ENCODE measurements around the gene IGSF8. TPM values are rescaled to one million over a fixed set of nuclear protein-coding genes. Genes with fewer than 3 reads are reported as not detected.
"Not testable (repeated sequence)": the region's sequence is repeated elsewhere in the genome, so short reads cannot be mapped to it uniquely, and the experiment has no call there.

Gene IGSF8
- total and polyA plus RNA-seq, 2 donors, result 12.5 to 28.1 TPM

GRCh38 chr1:160130939-160131338 is 32.5 kb upstream of the IGSF8 start:
- H3K27ac ChIP-seq (ENCODE audit: low read depth), result no peak overlapping the region
- DNase-seq (ENCODE audit: extremely low spot score), result no peak
- no peaks in the 10 kb centered on the region for H3K4me1 ChIP-seq (ENCODE audit: insufficient read depth)

GRCh38 chr1:160130486-160130885 is 32.1 kb upstream of the IGSF8 start:
- no peaks in the 10 kb centered on the region for H3K4me1 ChIP-seq (ENCODE audit: insufficient read depth)
- DNase-seq (ENCODE audit: extremely low spot score), result no peak
- no peaks in the 10 kb centered on the region for H3K36me3 ChIP-seq (ENCODE audit: insufficient read depth)
- H3K27ac ChIP-seq (ENCODE audit: low read depth), result no peak overlapping the region
- 78% methylated on average over 5 of the region's 5 CpGs for WGBS
- no peak overlapping the region for H3K4me3 ChIP-seq (ENCODE audit: low read depth, low read length)

More at GRCh38 chr1:160130939-160131338, 32.5 kb upstream of the IGSF8 start:
- no peaks in the 10 kb centered on the region for H3K36me3 ChIP-seq (ENCODE audit: insufficient read depth)
- 96% methylated on average over 1 of the region's 1 CpG for WGBS
- no peak overlapping the region for H3K4me3 ChIP-seq (ENCODE audit: low read depth, low read length)

GRCh38 chr1:160129966-160130365 is 31.5 kb upstream of the IGSF8 start:
- no peak overlapping the region for H3K4me3 ChIP-seq (ENCODE audit: low read depth, low read length)
- no peaks in the 10 kb centered on the region for H3K36me3 ChIP-seq (ENCODE audit: insufficient read depth)
- H3K27ac ChIP-seq (ENCODE audit: low read depth), result no peak overlapping the region
- 88% methylated on average over 11 of the region's 11 CpGs for WGBS
- no peak for DNase-seq (ENCODE audit: extremely low spot score)
- no peaks in the 10 kb centered on the region for H3K4me1 ChIP-seq (ENCODE audit: insufficient read depth)

- DNase-seq (ENCODE audit: extremely low spot score), result no peak
- Histone ChIP-seq H3K4me1 (ENCODE audit: insufficient read depth) (no peaks in the 10 kb centered on the region), H3K4me3 (ENCODE audit: low read depth, low read length) (no peak overlapping the region), H3K27ac (ENCODE audit: low read depth) (no peak overlapping the region), H3K36me3 (ENCODE audit: insufficient read depth) (no peaks in the 10 kb centered on the region)
- 70% methylated on average over 3 of the region's 3 CpGs for whole genome bisulfite sequencing
Measured at GRCh38 chr1:160129558-160129957, 31.1 kb upstream of the IGSF8 start.

- H3K4me1 ChIP-seq (ENCODE audit: insufficient read depth), result no peaks in the 10 kb centered on the region
- H3K27ac ChIP-seq (ENCODE audit: low read depth), result no peak overlapping the region
- H3K36me3 ChIP-seq (ENCODE audit: insufficient read depth), result no peaks in the 10 kb centered on the region
- WGBS, result 95% methylated on average over 5 of the region's 5 CpGs
- DNase-seq (ENCODE audit: extremely low spot score), result no peak
- no peak overlapping the region for H3K4me3 ChIP-seq (ENCODE audit: low read depth, low read length)
Measured at GRCh38 chr1:160129046-160129445, 30.6 kb upstream of the IGSF8 start.

GRCh38 chr1:160128636-160129035 is 30.2 kb upstream of the IGSF8 start:
- no peak for DNase-seq (ENCODE audit: extremely low spot score)
- Histone ChIP-seq H3K27ac (ENCODE audit: low read depth) (no peak overlapping the region), H3K4me3 (ENCODE audit: low read depth, low read length) (no peak overlapping the region), H3K4me1 (ENCODE audit: insufficient read depth) (no peaks in the 10 kb centered on the region), H3K36me3 (ENCODE audit: insufficient read depth) (no peaks in the 10 kb centered on the region)
- 88% methylated on average over 18 of the region's 18 CpGs for WGBS

GRCh38 chr1:160127865-160128523 is 29.6 kb upstream of the IGSF8 start:
- DNase-seq (ENCODE audit: extremely low spot score), result no peak

GRCh38 chr1:160127381-160127780 is 29.0 kb upstream of the IGSF8 start:
- Histone ChIP-seq H3K4me3 (ENCODE audit: low read depth, low read length) (no peak overlapping the region), H3K4me1 (ENCODE audit: insufficient read depth) (no peaks in the 10 kb centered on the region), H3K27ac (ENCODE audit: low read depth) (no peak overlapping the region), H3K36me3 (ENCODE audit: insufficient read depth) (no peaks in the 10 kb centered on the region)
- 95% methylated on average over 9 of the region's 9 CpGs for WGBS
- DNase-seq (ENCODE audit: extremely low spot score), result no peak

More at GRCh38 chr1:160127865-160128523, 29.6 kb upstream of the IGSF8 start:
- Histone ChIP-seq H3K4me1 (ENCODE audit: insufficient read depth) (no peaks in the 10 kb centered on the region), H3K36me3 (ENCODE audit: insufficient read depth) (no peaks in the 10 kb centered on the region), H3K27ac (ENCODE audit: low read depth) (no peak overlapping the region), H3K4me3 (ENCODE audit: low read depth, low read length) (no peak overlapping the region)
- 64% methylated on average over 7 of the region's 7 CpGs for whole genome bisulfite sequencing

GRCh38 chr1:160126342-160126741 is 27.9 kb upstream of the IGSF8 start:
- WGBS, result 73% methylated on average over 4 of the region's 4 CpGs

GRCh38 chr1:160125746-160126145 is 27.3 kb upstream of the IGSF8 start:
- no peak for DNase-seq (ENCODE audit: extremely low spot score)
- WGBS, result 82% methylated on average over 1 of the region's 1 CpG
- Histone ChIP-seq H3K4me1 (ENCODE audit: insufficient read depth) (no peaks in the 10 kb centered on the region), H3K4me3 (ENCODE audit: low read depth, low read length) (no peak overlapping the region), H3K36me3 (ENCODE audit: insufficient read depth) (no peaks in the 10 kb centered on the region), H3K27ac (ENCODE audit: low read depth) (no peak overlapping the region)

More at GRCh38 chr1:160126342-160126741, 27.9 kb upstream of the IGSF8 start:
- not testable (repeated sequence) for DNase-seq (ENCODE audit: extremely low spot score); H3K27ac ChIP-seq (ENCODE audit: low read depth); H3K4me1 ChIP-seq (ENCODE audit: insufficient read depth); H3K36me3 ChIP-seq (ENCODE audit: insufficient read depth); H3K4me3 ChIP-seq (ENCODE audit: low read depth, low read length)

GRCh38 chr1:160124705-160125478 is 26.5 kb upstream of the IGSF8 start:
- no peak for DNase-seq (ENCODE audit: extremely low spot score)

GRCh38 chr1:160123726-160124125 is 25.3 kb upstream of the IGSF8 start:
- H3K4me3 ChIP-seq (ENCODE audit: low read depth, low read length), result no peak overlapping the region
- no peak overlapping the region for H3K27ac ChIP-seq (ENCODE audit: low read depth)
- H3K36me3 ChIP-seq (ENCODE audit: insufficient read depth), result no peaks in the 10 kb centered on the region
- H3K4me1 ChIP-seq (ENCODE audit: insufficient read depth), result no peaks in the 10 kb centered on the region
- DNase-seq (ENCODE audit: extremely low spot score), result no peak

More at GRCh38 chr1:160124705-160125478, 26.5 kb upstream of the IGSF8 start:
- Histone ChIP-seq H3K27ac (ENCODE audit: low read depth) (no peak overlapping the region), H3K4me1 (ENCODE audit: insufficient read depth) (no peaks in the 10 kb centered on the region), H3K36me3 (ENCODE audit: insufficient read depth) (no peaks in the 10 kb centered on the region), H3K4me3 (ENCODE audit: low read depth, low read length) (no peak overlapping the region)
- 64% methylated on average over 8 of the region's 8 CpGs for WGBS

GRCh38 chr1:160122978-160123495 is 24.6 kb upstream of the IGSF8 start:
- WGBS, result 89% methylated on average over 16 of the region's 16 CpGs
- Histone ChIP-seq H3K36me3 (ENCODE audit: insufficient read depth) (no peaks in the 10 kb centered on the region), H3K4me1 (ENCODE audit: insufficient read depth) (no peaks in the 10 kb centered on the region), H3K4me3 (ENCODE audit: low read depth, low read length) (no peak overlapping the region), H3K27ac (ENCODE audit: low read depth) (no peak overlapping the region)
- DNase-seq (ENCODE audit: extremely low spot score), result no peak

GRCh38 chr1:160121388-160121787 is 23.0 kb upstream of the IGSF8 start:
- Histone ChIP-seq H3K4me1 (ENCODE audit: insufficient read depth) (no peaks in the 10 kb centered on the region), H3K4me3 (ENCODE audit: low read depth, low read length) (no peak overlapping the region), H3K27ac (ENCODE audit: low read depth) (no peak overlapping the region), H3K36me3 (ENCODE audit: insufficient read depth) (no peaks in the 10 kb centered on the region)
- DNase-seq (ENCODE audit: extremely low spot score), result no peak
- 76% methylated on average over 1 of the region's 1 CpG for WGBS
